ENCODE data around the gene C1orf74.
A peak's percentile ranks its signal among the peaks of the same experiment; 100 is the strongest.

The C1orf74 gene

GRCh38 chr1:209784265-209785169 is at the start of gene C1orf74:
C1orf74 (minus strand) TSS chr1:209784559; CDS start chr1:209783634, 925 bp downstream.
- DNase-seq = peak; percentile 99

GRCh38 chr1:209831615-209832014 is 47.3 kb upstream of the C1orf74 start:
- no peak for DNase-seq

GRCh38 chr1:209830722-209831121 is 46.4 kb upstream of the C1orf74 start:
- DNase-seq = no peak

GRCh38 chr1:209829716-209830115 is 45.4 kb upstream of the C1orf74 start:
- DNase-seq = no peak

GRCh38 chr1:209827384-209828262 is 43.3 kb upstream of the C1orf74 start, which contains the start of gene UTP25:
UTP25 (plus strand) TSS chr1:209827972; CDS start chr1:209828064, 92 bp downstream.
- DNase-seq = peak; percentile 98

GRCh38 chr1:209825591-209826434 is 41.5 kb upstream of the C1orf74 start:
- DNase-seq = no peak

- peak; percentile 21 for DNase-seq
Observed at GRCh38 chr1:209823143-209824041, 39.0 kb upstream of the C1orf74 start.

- DNase-seq = no peak
Observed at GRCh38 chr1:209822706-209823105, 38.3 kb upstream of the C1orf74 start.

GRCh38 chr1:209820986-209821385 is 36.6 kb upstream of the C1orf74 start:
- DNase-seq = no peak

- no peak for DNase-seq
Observed at GRCh38 chr1:209819058-209819457, 34.7 kb upstream of the C1orf74 start.

- no peak for DNase-seq
Observed at GRCh38 chr1:209817691-209818090, 33.3 kb upstream of the C1orf74 start.

- DNase-seq = no peak
Observed at GRCh38 chr1:209816923-209817322, 32.6 kb upstream of the C1orf74 start.

GRCh38 chr1:209815931-209816341 is 31.6 kb upstream of the C1orf74 start:
- no peak for DNase-seq

GRCh38 chr1:209815490-209815889 is 31.1 kb upstream of the C1orf74 start:
- DNase-seq = no peak

GRCh38 chr1:209813902-209814301 is 29.5 kb upstream of the C1orf74 start:
- DNase-seq = no peak

- DNase-seq = no peak
Observed at GRCh38 chr1:209810783-209811182, 26.4 kb upstream of the C1orf74 start.

- DNase-seq = no peak
Observed at GRCh38 chr1:209809611-209810010, 25.3 kb upstream of the C1orf74 start.

- peak; percentile 30 for DNase-seq
Observed at GRCh38 chr1:209808059-209808581, 23.8 kb upstream of the C1orf74 start.

- DNase-seq = no peak
Observed at GRCh38 chr1:209807509-209807908, 23.1 kb upstream of the C1orf74 start.

GRCh38 chr1:209805875-209806760 is 21.8 kb upstream of the C1orf74 start, which contains the start of gene IRF6:
IRF6 (minus strand) TSS chr1:209806142; CDS start chr1:209801413, 4,729 bp downstream.
- DNase-seq = peak; percentile 47
